GM21447 (cell line): ENCODE measurements around the gene SNCB.
A peak's percentile ranks its signal among the peaks of the same experiment; 100 is the strongest.

Source experiments
- ATAC-seq: cut with Tn5 transposase; IDR thresholded peaks from one replicate; pipeline ENCODE4 v1.9.1; 2021; ENCODE audit not compliant: unreplicated experiment

SNCB gene

DNA sequence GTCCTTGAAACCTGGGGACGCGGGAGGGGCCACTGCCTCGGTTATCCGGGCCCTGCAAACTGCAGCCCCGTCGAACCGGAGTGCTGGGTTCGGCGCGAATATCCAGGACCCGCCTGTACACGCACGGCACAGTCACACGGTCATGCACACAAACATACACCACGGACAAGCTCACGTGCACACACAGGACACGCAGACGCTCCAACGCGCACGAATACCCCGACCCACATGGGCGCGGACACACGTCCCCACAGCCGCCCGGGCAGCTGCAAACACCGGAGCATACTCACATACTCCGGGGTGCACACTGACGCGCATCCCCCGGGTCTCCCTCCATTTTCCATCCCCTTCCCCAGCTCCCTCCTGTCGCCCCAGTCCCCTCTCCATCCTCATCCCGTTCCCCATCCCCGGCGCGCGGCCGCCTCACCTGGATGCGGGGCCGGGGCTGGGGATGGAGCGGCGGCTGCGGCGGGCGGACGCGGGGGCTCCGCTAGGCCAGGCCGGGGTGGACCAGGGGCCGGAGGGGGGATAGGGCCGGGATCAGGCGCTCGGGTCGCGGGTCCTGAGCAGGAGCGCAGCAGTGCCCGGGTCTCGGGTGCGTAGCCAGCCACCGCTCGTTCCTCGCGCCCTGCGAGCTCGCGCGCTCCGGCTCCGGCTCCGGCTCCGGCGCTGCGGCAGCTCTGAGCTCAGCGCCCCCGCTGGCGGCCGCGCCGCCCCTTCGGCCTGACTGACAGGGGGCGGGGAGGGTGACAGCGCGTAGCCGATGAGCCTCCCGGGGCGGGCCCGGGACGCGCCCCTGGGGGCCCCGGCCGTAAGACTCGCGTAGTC, at the start of gene SNCB, which contains the start of gene EIF4E1B:
SNCB (minus strand) TSS at position 682 of the 828 bp plus-strand sequence. CDS start 880 bp downstream, outside the sequence.
EIF4E1B (plus strand) TSS at position 823 of the 828 bp plus-strand sequence. CDS start 12,113 bp downstream, outside the sequence.
- peak; percentile 72 for ATAC-seq

DNA sequence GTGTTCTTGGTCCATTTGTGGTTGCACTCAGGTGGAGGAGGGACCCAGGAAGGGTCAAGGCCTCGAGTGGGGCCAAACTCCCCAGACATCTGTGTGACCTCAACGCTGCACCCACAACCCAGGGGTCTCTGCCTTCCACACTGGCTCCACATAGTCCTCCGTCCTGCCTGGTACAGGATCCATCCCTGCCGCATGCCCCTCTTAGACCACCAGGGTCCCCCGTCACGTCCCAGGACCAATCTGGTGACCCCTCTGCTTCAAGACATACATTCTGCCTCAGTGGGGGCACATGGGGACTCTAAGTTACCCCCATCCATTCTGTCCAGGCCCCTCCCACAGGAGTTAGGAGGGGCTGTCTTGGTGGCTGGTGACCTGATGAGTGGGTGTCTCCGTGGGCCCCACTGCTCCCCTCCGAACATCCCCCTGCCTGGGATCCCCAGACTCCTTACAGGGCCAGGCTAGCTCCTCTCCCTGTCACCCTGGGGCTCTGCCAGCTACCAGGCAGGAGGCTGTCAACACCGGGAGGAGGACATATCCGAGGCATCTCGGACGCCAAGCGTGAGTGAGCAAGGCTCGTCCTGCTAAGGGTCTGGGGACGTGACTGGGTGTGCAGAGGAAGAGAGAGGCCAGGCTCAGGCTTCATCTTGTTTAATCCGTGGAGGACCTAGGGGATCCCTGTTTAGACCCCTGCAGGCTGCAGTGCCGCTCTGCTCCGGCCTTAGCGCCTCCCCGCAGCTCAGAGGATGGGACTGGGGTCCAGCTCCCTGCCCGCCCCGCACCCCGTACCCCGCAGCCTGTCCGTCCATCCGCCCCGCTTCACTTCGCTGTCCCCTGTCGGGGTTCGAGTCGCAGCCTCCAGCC, 49.3 kb upstream of the SNCB start:
- no peak for ATAC-seq

DNA sequence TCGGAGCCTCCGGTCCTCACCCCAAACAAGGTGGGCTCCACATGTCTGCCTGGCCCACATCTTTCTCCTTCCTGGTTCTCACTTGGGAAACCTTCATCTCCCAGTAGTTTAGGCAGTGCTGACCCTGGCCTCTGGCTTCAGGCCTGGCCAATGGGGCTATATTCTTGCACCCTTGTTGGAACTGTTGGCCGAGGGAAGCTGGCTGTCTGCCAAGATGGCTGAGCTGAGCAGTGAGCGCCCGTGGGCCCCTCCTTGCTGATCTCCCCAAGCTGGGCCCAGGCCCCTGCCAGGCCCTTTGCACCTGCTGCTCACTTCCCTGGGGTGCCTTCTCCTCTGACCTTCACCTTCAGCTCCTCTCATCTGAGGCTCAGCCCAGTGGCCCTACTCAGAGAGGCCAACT, 48.2 kb upstream of the SNCB start:
- ATAC-seq: no peak

DNA sequence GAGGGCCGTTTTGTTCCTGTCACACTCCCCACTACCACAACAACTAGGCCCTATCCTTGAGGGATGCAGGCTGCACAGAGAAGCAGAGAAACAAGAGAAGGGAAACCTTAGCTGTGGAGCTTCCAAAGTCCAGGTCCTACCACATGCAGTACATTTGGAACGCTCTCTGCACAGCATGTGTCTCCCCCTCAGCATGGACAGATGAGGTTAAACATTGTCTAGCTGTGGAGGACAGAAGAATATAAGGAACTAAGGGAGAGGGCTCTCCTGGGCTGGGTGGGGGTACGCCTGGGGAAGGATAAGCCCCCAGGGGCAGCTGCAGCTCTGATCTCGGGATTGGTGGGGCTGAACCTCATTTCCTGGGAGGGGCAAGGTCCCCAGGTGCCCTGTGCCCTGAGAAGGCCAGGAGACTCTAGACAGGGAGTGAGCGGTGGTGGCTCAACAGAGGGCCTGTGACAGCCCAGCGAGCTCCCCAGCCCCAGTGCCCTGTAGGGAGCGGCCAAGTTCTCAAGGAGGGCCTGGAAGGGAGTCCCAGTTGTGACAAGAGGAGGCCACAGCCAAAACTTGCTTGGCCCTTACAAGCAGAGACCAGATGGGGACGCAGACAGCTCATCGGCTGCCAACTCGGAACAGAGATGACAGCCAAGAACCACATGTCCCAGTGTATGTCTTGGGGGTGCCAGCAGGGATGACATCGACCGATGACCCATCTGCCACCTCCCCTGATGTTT, 47.0 kb upstream of the SNCB start:
- no peak for ATAC-seq

DNA sequence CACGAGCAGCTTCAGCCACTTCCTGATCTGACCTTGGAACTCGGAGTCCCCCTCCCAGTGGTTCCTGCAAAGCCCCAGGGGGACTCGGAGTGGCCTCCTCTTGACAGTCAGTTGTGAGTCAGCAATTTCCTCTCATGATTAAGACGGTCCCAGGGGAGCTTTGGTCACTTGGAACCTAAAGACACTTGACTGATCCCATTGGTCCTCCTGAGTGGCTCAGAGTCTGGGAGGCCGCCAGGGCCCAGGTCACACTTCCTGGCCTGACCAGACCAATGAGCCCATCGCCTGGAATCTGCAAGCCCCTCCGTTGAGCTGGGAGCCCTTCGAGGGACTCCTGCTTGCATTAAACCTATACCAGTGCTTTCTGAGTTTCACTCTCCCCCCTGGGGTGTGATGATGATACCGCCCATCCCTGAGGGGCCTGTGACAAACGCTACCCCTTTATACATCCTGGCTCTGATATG, 46.1 kb upstream of the SNCB start:
- ATAC-seq: peak; percentile 88

DNA sequence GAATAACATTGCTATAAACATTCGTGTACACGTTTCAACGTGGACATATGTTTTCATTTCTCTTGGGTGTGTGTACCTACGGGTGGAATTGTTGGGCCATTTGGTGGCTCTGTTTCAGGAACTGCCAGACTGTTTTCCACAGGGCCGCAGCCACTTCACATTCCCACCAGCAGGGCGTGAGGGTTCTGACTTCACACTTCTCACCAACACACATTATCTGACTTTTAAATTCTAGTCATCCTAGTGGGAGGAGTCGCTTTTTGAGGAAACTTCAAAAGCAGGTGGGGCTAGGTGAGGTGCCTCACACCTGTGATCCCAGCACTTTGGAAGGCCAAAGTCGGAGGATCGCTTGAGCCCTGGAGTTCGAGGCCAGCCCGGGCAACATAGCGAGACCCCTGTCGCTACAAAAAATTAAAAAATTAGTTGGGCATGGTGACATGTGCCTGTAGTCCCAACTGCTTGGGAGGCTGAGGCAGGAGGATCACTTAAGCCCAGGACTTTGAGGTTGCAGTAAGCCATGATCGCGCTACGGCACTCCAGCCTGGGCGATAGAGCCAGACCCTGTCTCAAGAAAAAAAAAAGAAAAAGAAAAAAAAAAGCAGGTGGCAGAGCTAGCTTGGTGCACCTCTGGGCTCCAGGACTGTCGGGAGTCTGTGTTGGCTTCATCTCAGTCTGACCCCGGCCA, 45.5 kb upstream of the SNCB start:
- no peak for ATAC-seq

DNA sequence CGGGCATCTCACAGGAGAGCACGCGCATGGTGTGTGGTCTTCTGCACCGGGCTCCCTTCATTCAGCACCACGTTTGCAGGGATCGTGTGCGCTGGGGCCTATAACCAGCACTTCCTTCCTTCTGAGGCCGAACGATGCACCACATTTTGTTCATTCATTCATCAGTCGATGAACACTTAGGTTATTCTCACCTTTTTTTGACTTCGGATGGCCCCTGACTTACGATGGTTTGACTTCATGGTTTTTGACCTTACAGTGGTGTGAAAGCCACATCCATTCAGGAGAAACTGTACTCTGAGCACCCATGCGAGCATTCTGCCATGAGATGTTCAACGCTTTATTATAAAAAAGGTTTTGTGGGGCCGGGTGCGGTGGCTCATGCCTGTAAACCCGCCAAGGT, 44.5 kb upstream of the SNCB start:
- ATAC-seq: no peak

DNA sequence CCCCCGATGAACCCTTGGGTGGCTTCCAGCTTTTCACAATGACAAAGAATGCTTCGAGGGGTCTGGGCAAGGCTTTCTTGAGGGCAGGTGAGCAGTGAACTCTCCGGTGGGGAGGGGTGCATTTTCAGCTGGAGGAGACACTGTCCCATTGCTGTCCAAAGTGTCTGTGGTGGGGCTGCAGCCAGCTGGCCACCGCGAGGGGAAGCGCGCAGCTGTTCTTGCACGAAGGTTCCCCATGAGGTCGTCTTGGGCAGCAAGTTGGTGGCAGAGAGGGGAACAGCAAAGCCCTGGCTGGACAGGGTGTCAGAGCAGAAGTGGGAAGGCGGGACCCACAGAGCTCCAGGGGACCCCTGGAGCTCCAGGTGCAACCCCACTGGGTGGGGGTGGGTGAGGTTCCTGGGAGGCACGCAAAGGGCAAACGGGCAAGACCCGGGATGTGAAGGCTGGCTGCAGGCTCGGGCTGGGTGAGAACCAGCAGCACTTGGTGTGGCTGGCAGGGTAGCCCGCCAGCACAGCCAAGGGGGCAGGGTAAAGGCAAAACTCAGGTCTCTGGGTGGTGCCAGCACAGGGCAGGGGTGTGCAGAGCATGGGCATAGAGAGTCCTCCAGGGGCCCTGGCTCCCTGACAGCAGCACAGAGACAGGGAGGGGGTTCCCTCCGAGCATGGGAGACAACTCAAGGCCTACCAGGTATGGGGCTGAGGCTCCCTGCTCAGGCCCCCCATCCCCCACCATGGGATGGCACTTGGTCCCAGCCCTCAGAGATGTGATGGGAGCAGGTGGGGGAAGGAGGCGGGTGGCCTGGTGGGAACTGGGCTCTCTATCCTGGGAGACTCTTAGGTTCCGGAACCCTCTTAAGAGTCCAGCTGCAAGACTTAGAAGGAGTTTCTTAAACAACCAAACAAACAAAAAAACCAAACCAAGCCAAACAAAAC, 43.6 kb upstream of the SNCB start:
- ATAC-seq: no peak

DNA sequence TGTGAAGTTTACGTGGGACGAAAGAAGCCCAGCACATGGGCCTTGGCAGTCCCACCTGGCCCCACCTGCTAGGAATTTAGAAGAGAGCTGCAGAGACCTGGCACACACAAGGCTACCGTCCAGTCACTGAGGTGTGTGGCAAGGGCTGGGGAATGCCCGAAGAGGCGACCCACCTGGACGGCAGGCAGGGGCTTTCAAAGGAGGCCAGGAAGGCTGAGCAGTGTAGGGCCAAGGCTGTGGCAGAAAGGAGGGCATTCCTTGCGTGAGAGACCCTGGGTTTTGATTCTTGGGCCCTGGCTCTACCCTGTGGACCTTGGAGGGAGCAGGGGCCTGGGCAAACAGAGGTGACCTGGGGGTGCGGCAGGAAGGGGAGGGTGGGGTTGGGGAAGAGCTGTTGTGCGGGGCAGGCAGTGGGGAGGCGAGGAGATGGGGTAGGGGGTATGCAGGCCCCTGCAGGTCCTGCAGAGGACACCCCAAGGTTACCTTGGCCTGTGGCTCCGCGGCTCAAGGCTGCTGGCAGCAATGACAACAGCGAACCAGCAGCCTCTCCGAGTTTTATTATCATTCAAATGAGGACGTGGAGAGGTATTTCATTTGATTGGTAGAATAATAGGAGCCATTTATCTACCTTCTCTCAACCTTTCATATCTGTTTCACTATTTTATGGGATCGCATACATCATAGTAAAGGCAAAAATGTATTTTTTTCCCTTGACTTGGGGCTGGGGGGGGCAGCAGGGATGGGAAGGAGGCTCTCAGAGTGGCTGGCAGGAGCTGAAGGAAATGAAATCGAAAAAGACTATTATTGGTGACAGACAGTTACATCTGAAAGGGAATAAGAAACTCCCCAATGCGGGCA, 41.8 kb upstream of the SNCB start:
- ATAC-seq: no peak

DNA sequence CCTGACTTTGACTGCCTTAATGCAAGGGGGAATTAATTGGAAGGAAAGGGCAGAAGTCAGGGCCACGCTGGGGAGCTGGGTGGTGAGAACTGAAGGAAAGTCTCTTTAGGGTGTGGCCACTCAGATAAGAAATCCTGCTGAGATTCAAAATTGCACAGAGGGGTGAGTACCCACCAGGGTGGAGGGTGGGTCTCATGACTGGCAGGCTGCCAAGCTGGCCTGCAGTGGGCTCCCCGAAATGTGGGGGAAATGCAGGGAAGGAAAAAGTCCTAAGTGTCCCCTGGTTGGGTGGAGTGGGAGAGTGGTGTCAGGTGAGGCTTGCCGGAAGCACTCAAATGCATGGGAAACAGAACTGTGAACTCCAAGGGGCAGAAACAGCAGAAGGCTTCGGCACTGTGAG, 41.1 kb upstream of the SNCB start:
- no peak for ATAC-seq

DNA sequence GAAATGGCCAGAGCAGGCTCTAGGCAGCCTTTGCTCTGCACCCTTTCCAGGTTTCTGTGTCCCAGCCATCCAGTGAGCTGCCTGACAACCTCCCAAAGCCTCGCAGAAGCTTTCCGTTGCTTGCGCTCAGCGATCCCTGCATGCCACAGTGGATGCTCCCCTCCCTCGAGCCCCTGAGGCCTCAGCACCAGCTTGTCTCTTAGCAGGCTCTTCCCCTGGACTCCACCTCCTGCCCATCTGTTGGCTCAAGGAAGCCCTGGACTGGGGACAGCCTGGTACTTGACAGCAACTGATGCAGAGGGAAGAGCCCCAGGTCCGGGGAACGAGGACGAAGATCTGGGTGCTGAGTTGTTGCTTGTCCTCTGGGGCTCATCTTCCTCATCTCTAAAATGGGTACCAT, 40.1 kb upstream of the SNCB start:
- ATAC-seq: no peak

DNA sequence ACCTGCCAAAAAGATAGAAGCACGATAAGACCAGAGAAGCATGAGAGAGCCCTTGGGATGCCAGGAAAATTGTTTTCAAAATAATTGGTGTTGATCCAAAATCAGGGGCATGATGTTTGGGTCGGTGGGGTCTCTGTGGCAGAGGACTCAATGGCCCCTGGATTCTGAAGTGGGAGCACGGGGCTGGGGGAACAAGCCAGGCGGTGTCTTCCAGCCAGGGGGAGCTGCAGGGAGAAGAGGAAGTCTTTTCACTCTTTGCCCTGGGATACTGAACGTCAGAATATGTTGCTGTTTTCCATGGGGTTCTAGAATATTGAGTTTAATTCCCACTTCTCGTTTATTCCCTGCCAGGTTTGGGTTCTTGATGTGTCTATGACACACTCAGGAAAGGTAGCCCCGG, 37.3 kb upstream of the SNCB start:
- ATAC-seq: no peak

DNA sequence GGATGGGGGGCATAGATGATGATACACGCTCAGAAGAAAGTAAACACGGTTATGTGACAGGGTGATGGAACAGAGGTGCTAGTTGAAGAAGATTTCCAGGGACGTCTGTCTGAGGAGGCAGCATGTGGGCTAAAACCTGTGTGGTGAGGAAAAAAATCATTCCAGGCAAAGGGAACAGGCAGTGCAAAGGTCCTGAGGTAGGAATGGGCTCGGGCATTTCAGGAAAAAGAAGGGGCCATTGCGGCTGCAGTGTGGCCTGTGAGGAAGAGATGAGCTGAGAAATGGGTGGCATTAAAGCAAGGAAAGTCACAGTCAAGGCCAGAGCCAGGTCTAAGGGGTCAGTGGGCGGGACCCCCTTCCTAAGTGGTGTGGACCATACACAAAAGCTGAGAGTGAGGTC, 35.2 kb upstream of the SNCB start:
- ATAC-seq: no peak

DNA sequence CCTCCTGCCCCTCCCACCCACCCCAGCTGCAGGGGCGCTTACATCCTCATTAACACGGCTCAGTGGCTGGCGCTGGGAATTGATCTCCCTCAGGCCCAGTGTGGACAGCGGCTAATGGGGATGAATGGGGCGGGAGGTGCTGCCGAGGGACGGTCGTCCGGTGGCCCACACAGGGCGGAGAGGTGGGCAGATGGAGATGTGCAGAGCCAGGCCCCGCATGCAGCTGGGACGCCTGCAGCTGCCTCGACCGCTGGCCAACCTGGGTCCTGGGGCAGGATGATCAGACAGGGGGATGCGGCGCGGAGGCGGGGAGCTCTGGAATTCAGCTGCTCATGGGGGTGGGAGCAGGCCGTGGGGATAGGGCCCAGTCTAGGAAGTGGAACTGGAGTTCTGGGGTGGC, 34.6 kb upstream of the SNCB start:
- no peak for ATAC-seq

DNA sequence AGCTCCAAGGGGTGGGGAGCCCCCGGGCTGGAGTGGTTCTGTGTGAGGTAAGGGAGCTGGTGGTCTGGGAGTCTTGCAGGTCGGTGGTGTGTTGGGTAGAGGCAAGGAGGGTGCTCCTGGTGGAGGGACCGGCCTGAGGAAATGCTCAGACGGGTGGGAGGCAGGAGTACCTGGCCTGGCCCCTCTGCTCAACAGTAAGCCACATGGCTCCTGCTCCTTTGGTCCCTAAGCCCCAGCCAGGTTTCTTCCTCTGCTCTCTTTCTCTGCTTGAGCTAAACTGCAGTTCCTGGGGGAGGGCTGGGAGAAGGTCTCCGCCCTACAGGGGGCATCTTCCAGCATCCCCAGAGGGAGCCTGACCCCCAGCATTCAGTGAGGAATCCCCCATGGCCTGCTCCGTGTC, 34.1 kb upstream of the SNCB start:
- ATAC-seq: no peak

DNA sequence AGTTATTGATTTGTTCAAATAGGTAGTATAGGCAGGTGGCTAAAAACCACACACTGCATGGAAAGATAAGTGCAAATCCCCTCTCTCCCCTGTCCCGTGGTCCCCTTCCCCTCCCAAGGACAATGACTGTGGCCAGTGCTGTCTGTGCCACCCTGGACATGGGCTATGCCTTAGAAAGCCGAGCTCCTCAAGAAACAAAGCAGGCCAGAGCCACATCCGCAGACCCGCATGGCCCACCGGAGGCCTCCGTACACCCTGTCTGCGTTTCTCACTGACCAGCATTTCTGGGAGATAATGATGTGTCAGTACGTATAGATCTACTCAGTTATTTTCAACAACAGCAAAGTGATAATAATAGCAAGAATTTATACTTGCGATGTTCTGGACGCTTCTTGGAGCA, 33.2 kb upstream of the SNCB start:
- no peak for ATAC-seq

DNA sequence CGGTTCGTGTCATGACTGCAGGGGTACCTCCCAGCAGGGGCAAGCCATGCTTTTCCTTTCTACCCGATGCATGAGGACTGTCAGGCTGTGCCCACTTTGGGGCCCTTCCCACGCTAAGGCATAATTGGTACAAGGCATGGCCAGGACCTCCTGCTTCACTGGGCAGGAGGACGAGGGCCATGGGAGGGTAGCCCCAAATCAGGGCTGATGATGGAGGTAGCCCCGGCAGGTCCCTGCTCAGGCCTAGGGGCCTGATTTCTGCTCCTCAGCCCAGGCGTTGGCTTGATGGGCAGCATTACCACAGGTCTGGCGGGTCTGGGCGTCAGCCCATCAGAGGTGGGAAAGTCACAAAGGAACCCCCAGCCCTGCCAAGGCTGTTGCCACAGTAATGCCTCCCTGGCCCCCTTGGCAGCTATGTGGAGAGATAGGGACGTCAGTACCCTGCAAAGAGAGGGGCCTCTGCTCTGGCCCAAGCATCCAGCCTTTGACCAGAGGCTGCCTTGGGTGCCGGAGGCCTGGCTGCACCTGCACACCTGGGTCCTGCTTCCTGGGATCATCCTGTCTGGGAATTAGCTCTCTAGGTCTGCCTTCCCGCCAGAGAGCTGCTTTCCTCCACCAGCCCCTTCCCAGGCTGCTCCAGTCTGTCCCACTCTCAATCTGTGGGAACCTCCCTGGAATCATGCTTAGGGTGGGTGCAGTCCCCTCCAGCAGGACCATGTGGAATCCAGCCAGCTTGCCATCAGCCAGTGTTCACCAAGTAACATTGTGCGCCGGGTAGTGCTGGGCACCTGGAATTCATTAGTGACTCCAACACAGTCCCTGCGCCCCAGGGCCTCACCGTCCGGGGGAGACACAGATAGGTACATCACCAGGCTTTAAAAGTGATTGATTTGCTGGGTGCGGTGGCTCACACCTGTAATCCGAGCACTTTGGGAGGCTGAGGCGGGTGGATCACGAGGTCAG, 32.3 kb upstream of the SNCB start:
- no peak for ATAC-seq

DNA sequence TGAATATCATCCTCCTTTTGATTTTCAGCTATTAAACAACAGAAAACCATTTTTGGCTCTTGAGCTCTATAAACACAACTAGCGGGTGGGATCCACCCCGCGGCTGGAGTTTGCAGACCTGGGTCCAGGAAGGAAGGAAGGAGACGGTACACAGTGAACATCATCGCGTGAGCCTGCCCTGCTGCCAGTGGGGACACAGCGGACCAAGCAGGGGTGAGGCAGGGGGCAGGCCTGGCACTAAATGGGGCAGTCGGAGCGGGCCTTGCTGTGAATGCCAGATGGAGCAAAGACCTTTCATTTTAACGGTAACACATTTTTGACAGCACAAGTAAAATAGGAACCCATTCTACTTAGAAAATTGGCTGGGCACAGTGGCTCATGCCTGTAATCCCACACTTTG, 31.3 kb upstream of the SNCB start:
- no peak for ATAC-seq
